ENCODE results near the gene CASZ1.

CASZ1 gene

GRCh38 chr1:10635085-10635896 lies 161.2 kb downstream of the CASZ1 start:
- DNase-seq, result no peak

- no peak for DNase-seq
Measured at GRCh38 chr1:10634428-10635084, 161.9 kb downstream of the CASZ1 start.

GRCh38 chr1:10634075-10634427 lies 162.4 kb downstream of the CASZ1 start:
- DNase-seq, result no peak

GRCh38 chr1:10633416-10633815 lies 163.0 kb downstream of the CASZ1 start:
- no peak for DNase-seq

GRCh38 chr1:10632691-10633090 lies 163.8 kb downstream of the CASZ1 start:
- DNase-seq, result no peak

GRCh38 chr1:10631811-10632593 lies 164.4 kb downstream of the CASZ1 start:
- no peak for DNase-seq

- DNase-seq, result no peak
Measured at GRCh38 chr1:10631121-10631810, 165.2 kb downstream of the CASZ1 start.

GRCh38 chr1:10630661-10631120 lies 165.8 kb downstream of the CASZ1 start:
- DNase-seq, result no peak

GRCh38 chr1:10629816-10630571 lies 166.5 kb downstream of the CASZ1 start:
- DNase-seq, result no peak

- peak; percentile 33 to 84 for DNase-seq
Measured at GRCh38 chr1:10629091-10629815, 167.2 kb downstream of the CASZ1 start.

GRCh38 chr1:10628685-10629084 lies 167.8 kb downstream of the CASZ1 start:
- DNase-seq, result no peak

GRCh38 chr1:10626791-10627410 lies 169.5 kb downstream of the CASZ1 start:
- no peak for DNase-seq

- peak; percentile 74 to 93 for DNase-seq
Measured at GRCh38 chr1:10626131-10626731, 170.2 kb downstream of the CASZ1 start.

GRCh38 chr1:10625554-10625953 lies 170.9 kb downstream of the CASZ1 start:
- DNase-seq, result peak; percentile 48 to 79

- DNase-seq, result no peak
Measured at GRCh38 chr1:10625076-10625475, 171.4 kb downstream of the CASZ1 start.

- DNase-seq, result no peak
Measured at GRCh38 chr1:10624256-10625050, 172.0 kb downstream of the CASZ1 start.

- no peak for DNase-seq
Measured at GRCh38 chr1:10623686-10624145, 172.7 kb downstream of the CASZ1 start.

GRCh38 chr1:10622910-10623685 lies 173.3 kb downstream of the CASZ1 start:
- DNase-seq, result peak in 1 of 2 experiments; percentile 47

- no peak for DNase-seq
Measured at GRCh38 chr1:10621906-10622305, 174.5 kb downstream of the CASZ1 start.

All from NCI-H524 (cell line).